ENCODE data around the gene DKK2. TPM values are rescaled to one million over a fixed set of nuclear protein-coding genes. Genes with fewer than 3 reads are reported as not detected.

Gene DKK2
- total and polyA plus RNA-seq, 7 donors = 0.14 to 3.4 (median 0.42) TPM

DNA sequence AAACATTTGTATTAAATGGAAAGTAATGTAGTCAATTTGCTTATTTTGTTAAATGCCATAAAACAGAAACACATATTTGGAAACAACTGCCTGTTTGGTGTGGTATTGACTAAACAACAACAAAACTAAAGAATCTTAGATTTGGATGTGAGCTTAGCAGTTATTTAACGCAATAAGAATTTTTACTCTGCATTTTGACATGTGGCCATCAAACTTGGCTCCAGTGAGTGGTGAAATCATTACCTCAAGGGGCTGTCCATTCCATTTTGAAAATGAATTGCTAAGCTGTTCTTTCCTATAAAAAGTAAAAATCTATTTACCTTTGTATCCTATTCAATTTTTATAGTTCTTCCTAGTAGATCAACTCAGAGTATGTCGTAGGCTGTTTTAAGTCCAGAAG lies 84.2 kb downstream of the DKK2 start:
- no peak overlapping the region for H3K4me3 ChIP-seq
- DNase-seq (no peak), ATAC-seq (no peak)
- WGBS, 3 donors = 81 to 89% (median 87%) methylated on average over 2 of the region's 2 CpGs
- no peaks in the 10 kb centered on the region for H3K36me3 ChIP-seq (ENCODE audit: insufficient read depth in 1 of 2, low read depth in 1 of 2)
- no peaks in the 10 kb centered on the region for H3K4me1 ChIP-seq
- H3K9me3 ChIP-seq = no peaks in the 10 kb centered on the region
- intact Hi-C loops (cut with DNase I) = no loop called here
- TF ChIP-seq, protein P1, sequence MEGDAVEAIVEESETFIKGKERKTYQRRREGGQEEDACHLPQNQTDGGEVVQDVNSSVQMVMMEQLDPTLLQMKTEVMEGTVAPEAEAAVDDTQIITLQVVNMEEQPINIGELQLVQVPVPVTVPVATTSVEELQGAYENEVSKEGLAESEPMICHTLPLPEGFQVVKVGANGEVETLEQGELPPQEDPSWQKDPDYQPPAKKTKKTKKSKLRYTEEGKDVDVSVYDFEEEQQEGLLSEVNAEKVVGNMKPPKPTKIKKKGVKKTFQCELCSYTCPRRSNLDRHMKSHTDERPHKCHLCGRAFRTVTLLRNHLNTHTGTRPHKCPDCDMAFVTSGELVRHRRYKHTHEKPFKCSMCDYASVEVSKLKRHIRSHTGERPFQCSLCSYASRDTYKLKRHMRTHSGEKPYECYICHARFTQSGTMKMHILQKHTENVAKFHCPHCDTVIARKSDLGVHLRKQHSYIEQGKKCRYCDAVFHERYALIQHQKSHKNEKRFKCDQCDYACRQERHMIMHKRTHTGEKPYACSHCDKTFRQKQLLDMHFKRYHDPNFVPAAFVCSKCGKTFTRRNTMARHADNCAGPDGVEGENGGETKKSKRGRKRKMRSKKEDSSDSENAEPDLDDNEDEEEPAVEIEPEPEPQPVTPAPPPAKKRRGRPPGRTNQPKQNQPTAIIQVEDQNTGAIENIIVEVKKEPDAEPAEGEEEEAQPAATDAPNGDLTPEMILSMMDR (IDR thresholded peaks at IDR 0.05) = no peak
- no peaks in the 10 kb centered on the region for H3K27me3 ChIP-seq (ENCODE audit: insufficient read depth in 3 of 3, low read length in 2 of 3)
- no peak overlapping the region for H3K27ac ChIP-seq

DNA sequence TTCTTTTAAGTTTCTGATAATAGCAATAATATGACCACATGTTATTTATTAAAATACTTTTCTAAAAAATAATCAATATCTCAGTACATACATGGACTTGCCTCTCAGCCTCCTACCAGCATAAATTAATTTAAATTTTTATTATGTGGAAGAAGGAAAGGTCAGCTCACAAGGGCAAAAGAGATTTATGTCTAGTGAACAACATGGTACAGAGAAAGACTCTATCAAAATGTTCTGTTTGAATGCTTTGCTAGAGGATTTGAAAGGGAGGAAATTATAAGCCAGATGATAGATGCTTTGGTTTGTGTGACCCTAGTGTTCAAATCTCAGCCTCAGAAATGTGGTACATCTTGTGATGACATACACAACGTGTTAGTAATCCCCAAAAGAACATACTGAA lies 94.3 kb downstream of the DKK2 start:
- intact Hi-C loops (cut with DNase I) = no loop called here
- H3K4me1 ChIP-seq = no peaks in the 10 kb centered on the region
- ATAC-seq = no peak
- H3K27me3 ChIP-seq (ENCODE audit: insufficient read depth in 3 of 3, low read length in 2 of 3) = no peaks in the 10 kb centered on the region
- WGBS, 3 donors = 40 to 60% (median 44%) methylated on average over 1 of the region's 1 CpG
- no peaks in the 10 kb centered on the region for H3K36me3 ChIP-seq (ENCODE audit: insufficient read depth in 1 of 2, low read depth in 1 of 2)
- TF ChIP-seq, protein P1 (IDR thresholded peaks at IDR 0.05) = no peak
- no peak overlapping the region for H3K4me3 ChIP-seq
- no peak for DNase-seq
- H3K9me3 ChIP-seq = no peaks in the 10 kb centered on the region
- no peak overlapping the region for H3K27ac ChIP-seq

DNA sequence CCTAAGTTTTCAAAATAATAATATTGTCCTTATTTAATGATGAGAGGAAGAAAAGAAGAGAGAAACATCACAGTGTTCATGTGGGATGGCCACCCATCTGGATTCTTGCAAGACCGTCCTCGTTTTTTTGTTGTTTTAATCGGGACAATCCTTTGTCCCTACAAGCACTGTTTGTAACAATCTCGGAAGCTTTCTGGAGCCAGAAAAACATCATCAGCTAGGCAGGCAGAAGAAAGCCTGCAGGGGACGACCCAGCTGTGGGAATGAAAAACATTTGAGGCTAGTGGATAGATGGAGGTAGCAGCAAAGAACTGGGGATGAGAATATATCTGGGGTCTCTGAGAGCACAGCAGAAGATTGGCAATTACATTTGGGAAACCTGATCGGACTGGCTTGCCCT lies 105.6 kb downstream of the DKK2 start:
- H3K27me3 ChIP-seq (ENCODE audit: insufficient read depth in 3 of 3, low read length in 2 of 3) = no peaks in the 10 kb centered on the region
- intact Hi-C loops (cut with DNase I) = no loop called here
- H3K4me3 ChIP-seq = no peak overlapping the region
- H3K9me3 ChIP-seq = no peaks in the 10 kb centered on the region
- TF ChIP-seq, protein P1 (IDR thresholded peaks at IDR 0.05) = no peak
- H3K27ac ChIP-seq = peak overlapping the region; percentile 47
- no peak for ATAC-seq
- 30 to 49% (median 37%) methylated on average over 6 of the region's 6 CpGs for WGBS, 3 donors
- peaks cover 48% of the 10 kb centered on the region for H3K4me1 ChIP-seq
- H3K36me3 ChIP-seq (ENCODE audit: insufficient read depth in 1 of 2, low read depth in 1 of 2) = no peaks in the 10 kb centered on the region
- DNase-seq = no peak

DNA sequence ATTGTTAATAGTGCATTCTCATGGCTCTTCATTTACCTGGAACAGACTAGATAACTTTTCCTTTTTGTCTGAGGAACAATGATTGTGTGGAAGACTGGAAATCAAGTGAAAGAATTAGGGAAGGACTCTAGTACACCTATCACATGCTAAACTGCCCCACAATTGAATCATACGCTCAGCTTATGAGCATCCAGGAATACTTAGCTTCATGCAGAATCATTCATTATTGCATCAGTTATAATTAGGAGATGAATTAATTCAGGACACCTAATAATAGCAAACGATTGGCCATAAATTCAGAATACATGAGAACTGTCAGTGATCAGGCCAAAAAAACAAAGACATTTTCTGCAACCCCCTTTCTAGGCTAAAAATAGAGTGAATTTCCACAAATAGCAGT lies 106.9 kb downstream of the DKK2 start:
- ATAC-seq = peak in 3 of 4 donors; percentile 52 to 69 (median 68)
- Histone ChIP-seq H3K9me3 (no peaks in the 10 kb centered on the region), H3K4me3 (no peak overlapping the region), H3K4me1 (peaks cover 48% of the 10 kb centered on the region), H3K27me3 (ENCODE audit: insufficient read depth in 3 of 3, low read length in 2 of 3) (no peaks in the 10 kb centered on the region), H3K27ac (peak overlapping the region; percentile 47), H3K36me3 (ENCODE audit: insufficient read depth in 1 of 2, low read depth in 1 of 2) (no peaks in the 10 kb centered on the region)
- WGBS, 3 donors = 22 to 38% (median 24%) methylated on average over 2 of the region's 2 CpGs
- DNase-seq = no peak
- intact Hi-C loops (cut with DNase I) = no loop called here
- TF ChIP-seq, protein P1 (IDR thresholded peaks at IDR 0.05) = no peak

DNA sequence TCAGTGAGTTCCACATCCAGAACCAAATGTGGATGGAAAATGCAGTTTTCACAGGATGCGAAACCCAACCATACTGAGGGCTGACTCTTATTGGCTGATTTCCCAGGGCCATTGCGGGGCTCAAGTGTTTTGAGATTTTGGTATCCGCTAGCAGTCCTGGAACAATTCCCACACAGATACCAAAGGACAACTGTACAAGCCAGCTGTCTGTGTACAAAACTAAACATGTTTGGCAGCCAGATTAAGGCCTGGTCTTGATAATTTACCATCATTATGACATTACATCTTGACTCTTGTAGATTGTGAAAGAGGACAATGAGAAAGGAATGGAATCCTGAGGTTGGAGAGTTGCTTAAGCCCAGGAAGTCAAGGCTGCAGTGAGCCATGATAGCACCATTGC lies 121.9 kb downstream of the DKK2 start:
- Histone ChIP-seq H3K9me3 (no peaks in the 10 kb centered on the region), H3K36me3 (ENCODE audit: insufficient read depth in 1 of 2, low read depth in 1 of 2) (no peaks in the 10 kb centered on the region), H3K27ac (no peak overlapping the region), H3K4me3 (no peak overlapping the region), H3K27me3 (ENCODE audit: insufficient read depth in 3 of 3, low read length in 2 of 3) (no peaks in the 10 kb centered on the region), H3K4me1 (no peaks in the 10 kb centered on the region)
- DNase-seq (no peak), ATAC-seq (no peak)
- intact Hi-C loops (cut with DNase I) = no loop called here
- 37 to 46% (median 45%) methylated on average over 3 of the region's 3 CpGs for WGBS, 3 donors
- TF ChIP-seq, protein P1 (IDR thresholded peaks at IDR 0.05) = no peak

All from psoas muscle (tissue), 8 donors.